ENCODE data around the gene DMXL1. TPM values are rescaled to one million over a fixed set of nuclear protein-coding genes. Genes with fewer than 3 reads are reported as not detected.

Gene DMXL1
- total RNA-seq, 4 donors from 2014 or later, result 25.9 to 50.9 (median 30.9) TPM

- peaks cover 0 to 30% (median 0%) of the 10 kb centered on the region in 3 donors for H3K36me3 ChIP-seq
- H3K27me3 ChIP-seq, result no peaks in the 10 kb centered on the region
- no peak for TF ChIP-seq POLR2A (IDR thresholded peaks at IDR 0.05)
- no peak for TF ChIP-seq CTCF (IDR thresholded peaks at IDR 0.05)
- H3K27ac ChIP-seq, result no peak overlapping the region
- no peaks in the 10 kb centered on the region for H3K9me3 ChIP-seq
- no peak for DNase-seq
- 98% methylated on average over 2 of the region's 2 CpGs for WGBS, 2 donors
- no peaks in the 10 kb centered on the region for H3K4me1 ChIP-seq
- no peak overlapping the region for H3K4me3 ChIP-seq
- intact Hi-C loops (cut with DNase I), result no loop called here
Measured at GRCh38 chr5:119212026-119212425, 141.1 kb downstream of the DMXL1 start.

DNA sequence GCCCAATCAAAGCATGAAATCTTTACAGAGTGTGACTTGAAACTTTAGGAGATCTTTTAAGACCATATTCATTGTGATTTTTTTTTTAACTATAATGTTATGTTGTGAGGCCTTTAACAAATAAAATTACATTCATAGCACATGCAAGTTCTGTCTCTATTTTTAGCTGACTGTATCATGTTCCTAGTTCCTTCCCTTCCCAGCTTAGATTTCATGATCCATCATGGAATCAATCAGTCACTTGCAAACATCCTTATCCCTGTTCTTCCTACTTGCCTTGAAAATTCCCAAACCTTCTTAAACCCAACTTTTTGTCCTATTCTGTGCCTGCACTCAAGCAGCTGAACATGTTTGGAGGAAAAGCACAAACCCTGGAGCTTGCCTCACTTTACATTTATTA is 141.8 kb downstream of the DMXL1 start:
- intact Hi-C loops (cut with DNase I), result no loop called here
- Histone ChIP-seq H3K27me3 (no peaks in the 10 kb centered on the region), H3K36me3 (peaks cover 0 to 27% (median 0%) of the 10 kb centered on the region in 3 donors), H3K27ac (no peak overlapping the region), H3K9me3 (no peaks in the 10 kb centered on the region), H3K4me3 (no peak overlapping the region), H3K4me1 (no peaks in the 10 kb centered on the region)
- DNase-seq, result no peak
- no peak for TF ChIP-seq POLR2A (IDR thresholded peaks at IDR 0.05)
- TF ChIP-seq CTCF (IDR thresholded peaks at IDR 0.05), result no peak

DNA sequence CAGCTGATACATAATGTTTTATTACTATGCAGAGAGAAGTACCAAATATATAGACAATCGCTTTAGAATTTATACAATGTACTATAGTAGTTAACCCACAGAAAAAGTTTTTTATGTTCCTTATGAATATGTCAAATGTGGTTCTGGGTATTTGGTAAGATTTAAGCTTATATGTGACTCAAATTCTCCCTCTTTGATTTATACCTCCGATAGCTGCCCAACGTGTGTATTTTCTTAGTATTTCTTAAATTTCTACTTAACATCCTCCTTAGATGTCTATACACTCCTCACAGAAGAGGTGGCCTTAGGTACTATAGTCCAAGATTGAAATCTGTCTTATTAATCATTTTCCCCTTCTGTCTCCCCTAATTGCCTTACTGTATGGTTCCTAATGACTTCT is 146.3 kb downstream of the DMXL1 start:
- 90 to 93% methylated on average over 3 of the region's 3 CpGs for WGBS, 2 donors

GRCh38 chr5:119218830-119219782 is 148.2 kb downstream of the DMXL1 start:
- Histone ChIP-seq H3K9me3 (no peaks in the 10 kb centered on the region), H3K36me3 (peaks cover 0 to 68% (median 0%) of the 10 kb centered on the region in 3 donors), H3K4me1 (no peaks in the 10 kb centered on the region), H3K27ac (no peak overlapping the region), H3K4me3 (no peak overlapping the region), H3K27me3 (no peaks in the 10 kb centered on the region)
- intact Hi-C loops (cut with DNase I), result no loop called here
- TF ChIP-seq CTCF (IDR thresholded peaks at IDR 0.05), result no peak
- TF ChIP-seq POLR2A (IDR thresholded peaks at IDR 0.05), result no peak
- no peak for DNase-seq
- WGBS, 2 donors, result 77 to 80% methylated on average over 6 of the region's 6 CpGs

More for the DNA sequence above, 146.3 kb downstream of the DMXL1 start:
- H3K27me3 ChIP-seq, result no peaks in the 10 kb centered on the region
- no peak overlapping the region for H3K4me3 ChIP-seq
- H3K27ac ChIP-seq, result no peak overlapping the region
- H3K36me3 ChIP-seq, result peaks cover 0 to 54% (median 0%) of the 10 kb centered on the region in 3 donors
- TF ChIP-seq POLR2A (IDR thresholded peaks at IDR 0.05) (no peak), CTCF (IDR thresholded peaks at IDR 0.05) (no peak)
- no peaks in the 10 kb centered on the region for H3K4me1 ChIP-seq
- intact Hi-C loops (cut with DNase I), result no loop called here
- H3K9me3 ChIP-seq, result no peaks in the 10 kb centered on the region
- DNase-seq, result no peak

GRCh38 chr5:119220576-119221197 is 149.8 kb downstream of the DMXL1 start:
- no peak for DNase-seq
- 79 to 80% methylated on average over 1 of the region's 1 CpG for WGBS, 2 donors
- intact Hi-C loops (cut with DNase I), result no loop called here

More at GRCh38 chr5:119220576-119221197, 149.8 kb downstream of the DMXL1 start:
- Histone ChIP-seq H3K36me3 (peaks cover 0 to 76% (median 0%) of the 10 kb centered on the region in 3 donors), H3K27ac (no peak overlapping the region), H3K27me3 (no peaks in the 10 kb centered on the region), H3K9me3 (no peaks in the 10 kb centered on the region), H3K4me1 (no peaks in the 10 kb centered on the region), H3K4me3 (no peak overlapping the region)
- TF ChIP-seq POLR2A (IDR thresholded peaks at IDR 0.05) (no peak), CTCF (IDR thresholded peaks at IDR 0.05) (no peak)

Measured in esophagus squamous epithelium (tissue), 5 donors.